BE2C (cell line): ENCODE measurements around the gene LSAMP.
"Not testable (repeated sequence)": the region's sequence is repeated elsewhere in the genome, so short reads cannot be mapped to it uniquely, and the experiment has no call there.

Experiments used
- DNase-seq: peaks from one replicate; pipeline ENCODE4 v3.0.0-alpha.2; 2020
- H3K27me3 ChIP-seq: fragments of 250-450 bp; sonication (Bioruptor Pico); 2 replicates; pipeline ENCODE4 v1.5.1; 2020; ENCODE audit warnings: mild to moderate bottlenecking
- H3K36me3 ChIP-seq: fragments of 250-450 bp; sonication (Bioruptor Pico); 2 replicates; pipeline ENCODE4 v1.5.1; 2020; ENCODE audit warnings: mild to moderate bottlenecking
- H3K4me1 ChIP-seq: fragments of 250-450 bp; sonication (Bioruptor Pico); 2 replicates; pipeline ENCODE4 v1.5.1; 2020
- H3K4me3 ChIP-seq: 2 replicates; pipeline ENCODE4 v1.5.1; 2011; ENCODE audit warnings: low read depth, low read length
- H3K9me3 ChIP-seq: fragments of 250-450 bp; sonication (Bioruptor Pico); 2 replicates; pipeline ENCODE4 v1.5.1; 2020
- TF ChIP-seq, protein P1 (sequence below): IDR thresholded peaks from 2 replicates; pipeline ENCODE4 v1.5.1; 2012; ENCODE audit warnings: mild to moderate bottlenecking, low read depth, low read length

Gene LSAMP

DNA sequence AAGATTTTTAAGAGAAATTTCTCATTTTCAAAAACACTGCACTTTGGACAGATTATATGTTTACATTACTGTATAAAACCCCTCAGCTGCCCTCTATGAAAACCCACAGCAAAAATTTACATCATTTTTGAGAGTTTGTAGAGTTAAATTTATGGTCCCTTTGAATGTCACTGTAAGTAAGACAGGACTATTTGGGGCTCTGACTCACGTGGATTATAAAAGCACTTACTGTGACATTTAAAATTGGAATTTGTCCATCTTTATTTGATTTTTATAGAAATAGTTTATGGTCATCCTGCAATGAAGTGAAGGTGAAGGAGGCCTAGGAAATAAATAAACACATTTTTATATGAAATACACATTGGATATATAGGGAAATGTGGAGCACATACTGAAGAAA is 672.3 kb downstream of the LSAMP start:
- H3K36me3 ChIP-seq = no peaks in the 10 kb centered on the region
- H3K4me3 ChIP-seq = no peak overlapping the region
- TF ChIP-seq, protein P1, sequence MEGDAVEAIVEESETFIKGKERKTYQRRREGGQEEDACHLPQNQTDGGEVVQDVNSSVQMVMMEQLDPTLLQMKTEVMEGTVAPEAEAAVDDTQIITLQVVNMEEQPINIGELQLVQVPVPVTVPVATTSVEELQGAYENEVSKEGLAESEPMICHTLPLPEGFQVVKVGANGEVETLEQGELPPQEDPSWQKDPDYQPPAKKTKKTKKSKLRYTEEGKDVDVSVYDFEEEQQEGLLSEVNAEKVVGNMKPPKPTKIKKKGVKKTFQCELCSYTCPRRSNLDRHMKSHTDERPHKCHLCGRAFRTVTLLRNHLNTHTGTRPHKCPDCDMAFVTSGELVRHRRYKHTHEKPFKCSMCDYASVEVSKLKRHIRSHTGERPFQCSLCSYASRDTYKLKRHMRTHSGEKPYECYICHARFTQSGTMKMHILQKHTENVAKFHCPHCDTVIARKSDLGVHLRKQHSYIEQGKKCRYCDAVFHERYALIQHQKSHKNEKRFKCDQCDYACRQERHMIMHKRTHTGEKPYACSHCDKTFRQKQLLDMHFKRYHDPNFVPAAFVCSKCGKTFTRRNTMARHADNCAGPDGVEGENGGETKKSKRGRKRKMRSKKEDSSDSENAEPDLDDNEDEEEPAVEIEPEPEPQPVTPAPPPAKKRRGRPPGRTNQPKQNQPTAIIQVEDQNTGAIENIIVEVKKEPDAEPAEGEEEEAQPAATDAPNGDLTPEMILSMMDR = no peak
- DNase-seq = no peak
- no peaks in the 10 kb centered on the region for H3K27me3 ChIP-seq
- H3K9me3 ChIP-seq = no peaks in the 10 kb centered on the region
- no peaks in the 10 kb centered on the region; the same call in 1 of the 2 replicates for H3K4me1 ChIP-seq

DNA sequence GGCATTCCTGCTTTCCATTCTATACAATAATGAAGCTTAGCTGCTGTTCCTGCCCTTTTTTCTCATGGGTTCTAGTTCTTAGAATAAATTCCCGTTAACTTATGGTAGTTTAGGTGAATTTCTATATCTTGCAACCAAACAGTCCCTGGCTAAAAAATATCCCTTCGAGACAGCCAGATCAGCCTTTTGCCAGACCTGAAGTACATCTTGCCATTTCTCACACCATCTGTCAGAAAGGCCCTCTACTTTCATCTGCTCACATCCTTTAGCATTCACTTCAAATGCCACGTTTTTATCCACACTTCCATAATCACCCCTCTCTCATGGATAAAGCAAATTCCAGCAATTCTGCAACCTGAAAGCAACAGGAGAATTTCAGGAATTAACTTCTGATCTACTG is 676.6 kb downstream of the LSAMP start:
- Histone ChIP-seq H3K4me3 (no peak overlapping the region), H3K36me3 (no peaks in the 10 kb centered on the region), H3K4me1 (0 out of 2 replicates have a peak, but pooled peaks cover 3% of the 10 kb centered on the region), H3K9me3 (no peaks in the 10 kb centered on the region), H3K27me3 (no peaks in the 10 kb centered on the region)
- no peak for DNase-seq
- TF ChIP-seq, protein P1 = no peak

DNA sequence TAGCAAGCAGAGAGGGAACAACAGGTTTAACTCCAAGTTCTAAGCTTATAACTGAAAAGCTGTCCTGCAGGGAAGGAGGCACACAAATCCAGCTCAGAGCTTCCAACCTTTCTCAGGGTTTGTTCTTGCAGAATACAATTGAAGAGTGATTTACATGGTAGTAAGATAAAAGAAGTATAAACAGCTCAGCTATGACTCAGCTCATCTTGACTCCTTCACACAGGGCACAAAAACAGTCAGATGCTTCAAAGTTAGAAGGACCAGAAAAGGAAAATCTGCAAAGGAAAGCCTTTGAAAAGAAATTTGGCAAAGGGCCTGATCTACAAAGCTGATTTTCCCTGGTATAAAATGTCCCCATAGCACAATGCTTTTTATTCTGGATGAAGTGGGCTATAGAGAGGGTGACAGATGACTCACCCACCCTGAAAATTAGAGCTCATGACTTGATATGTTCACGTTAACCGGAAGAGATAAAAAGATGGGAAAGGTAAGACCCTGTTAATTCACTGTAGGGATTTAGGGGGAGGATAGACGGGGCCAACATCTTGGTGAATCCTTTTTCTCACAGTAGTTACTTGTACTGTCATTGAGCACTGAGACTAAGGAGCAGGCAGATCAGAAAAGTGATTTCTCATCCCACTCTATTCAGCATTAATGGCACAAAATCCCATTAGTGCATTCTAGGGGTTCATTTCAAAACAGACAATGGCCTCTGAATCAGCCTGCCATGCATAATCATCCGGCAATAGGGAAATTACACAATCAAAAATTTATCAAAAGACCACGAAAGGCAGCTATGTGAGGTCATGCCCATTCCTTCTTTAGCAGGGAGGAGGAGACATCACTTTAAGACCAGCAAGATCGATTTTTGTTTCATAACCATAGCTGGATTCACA is 678.5 kb downstream of the LSAMP start:
- Histone ChIP-seq H3K27me3 (no peaks in the 10 kb centered on the region), H3K4me3 (no peak overlapping the region), H3K4me1 (0 out of 2 replicates have a peak, but pooled peaks cover 3% of the 10 kb centered on the region), H3K36me3 (no peaks in the 10 kb centered on the region), H3K9me3 (no peaks in the 10 kb centered on the region)
- TF ChIP-seq, protein P1 = no peak
- DNase-seq = no peak

DNA sequence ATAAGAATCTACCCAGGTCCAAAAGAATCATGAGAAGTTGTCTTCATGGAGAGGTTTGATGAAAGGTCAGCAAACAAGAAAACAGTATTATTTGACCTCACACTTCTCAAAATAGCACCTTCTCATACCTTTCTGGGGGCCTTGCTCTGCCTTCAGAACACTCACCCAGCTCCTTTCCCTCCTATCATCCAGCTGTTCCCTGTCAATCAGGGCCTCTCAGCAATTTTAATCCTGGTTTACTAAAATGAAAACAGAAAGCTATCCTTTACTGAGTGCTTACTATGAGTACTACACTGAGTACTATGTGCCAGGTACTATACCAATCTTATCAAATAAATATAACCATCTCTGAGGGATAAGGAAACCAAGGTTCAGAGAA is 683.4 kb downstream of the LSAMP start:
- Histone ChIP-seq H3K4me3 (no peak overlapping the region), H3K27me3 (no peaks in the 10 kb centered on the region), H3K4me1 (peaks cover 9% of the 10 kb centered on the region; the same call in 1 of the 2 replicates), H3K36me3 (no peaks in the 10 kb centered on the region), H3K9me3 (no peaks in the 10 kb centered on the region)
- no peak for DNase-seq
- TF ChIP-seq, protein P1 = no peak

DNA sequence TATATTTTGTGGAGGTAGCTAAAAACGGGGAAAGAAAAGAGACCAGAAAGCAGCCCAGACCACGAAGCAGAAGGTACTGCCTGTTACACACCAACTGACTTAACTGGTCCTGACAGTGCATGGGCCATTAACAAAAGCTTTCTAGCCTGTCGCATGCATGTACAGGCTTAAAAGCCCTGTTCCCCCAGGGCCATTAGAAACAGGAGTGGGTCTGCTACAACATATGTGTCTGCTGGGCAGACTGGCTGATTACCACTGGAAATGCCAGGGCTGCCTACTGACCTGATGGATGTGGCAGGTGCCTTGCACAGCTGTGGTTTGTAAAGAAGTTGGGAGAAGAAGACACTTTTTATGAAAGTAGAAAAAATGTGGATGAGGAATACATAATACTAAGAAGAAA is 684.6 kb downstream of the LSAMP start:
- TF ChIP-seq, protein P1 = no peak
- Histone ChIP-seq H3K4me3 (no peak overlapping the region), H3K9me3 (no peaks in the 10 kb centered on the region), H3K27me3 (no peaks in the 10 kb centered on the region), H3K36me3 (no peaks in the 10 kb centered on the region), H3K4me1 (peaks cover 9% of the 10 kb centered on the region; the same call in 1 of the 2 replicates)
- DNase-seq = peak; percentile 83

DNA sequence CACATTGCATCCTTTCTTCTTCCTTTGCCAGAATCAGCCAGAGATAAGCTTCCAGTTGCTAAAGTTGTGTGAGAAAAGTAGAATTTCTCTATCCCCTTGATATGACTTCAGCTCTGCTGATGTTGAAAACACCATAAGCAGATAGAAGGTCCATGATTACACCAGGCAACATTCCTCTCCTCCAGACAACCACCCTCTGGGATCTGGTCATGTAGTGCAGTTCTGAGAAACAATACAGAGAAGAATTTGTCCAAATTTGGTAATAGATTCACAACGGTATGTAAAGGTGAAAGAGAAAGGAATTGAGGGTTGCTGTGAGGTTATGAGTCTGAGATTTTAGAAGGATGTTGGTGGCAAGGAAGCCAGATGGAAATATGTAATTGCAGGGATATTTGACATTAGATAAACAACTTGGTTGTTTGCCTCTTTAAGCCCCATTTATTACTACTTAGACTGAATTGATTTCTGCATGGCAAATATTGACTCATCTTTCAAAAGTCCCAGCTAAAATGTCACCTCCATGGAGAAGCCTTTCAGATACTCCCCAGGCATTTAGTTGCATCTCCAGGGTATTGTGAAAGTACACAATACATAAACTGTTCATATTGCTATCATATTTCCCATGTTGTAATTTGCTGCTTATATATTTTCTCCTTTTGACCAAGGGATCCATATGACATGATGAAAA is 687.1 kb downstream of the LSAMP start:
- Histone ChIP-seq H3K27me3 (no peaks in the 10 kb centered on the region), H3K36me3 (no peaks in the 10 kb centered on the region), H3K4me3 (no peak overlapping the region), H3K9me3 (no peaks in the 10 kb centered on the region), H3K4me1 (peaks cover 6% of the 10 kb centered on the region; the same call in 1 of the 2 replicates)
- TF ChIP-seq, protein P1 = no peak
- no peak for DNase-seq

DNA sequence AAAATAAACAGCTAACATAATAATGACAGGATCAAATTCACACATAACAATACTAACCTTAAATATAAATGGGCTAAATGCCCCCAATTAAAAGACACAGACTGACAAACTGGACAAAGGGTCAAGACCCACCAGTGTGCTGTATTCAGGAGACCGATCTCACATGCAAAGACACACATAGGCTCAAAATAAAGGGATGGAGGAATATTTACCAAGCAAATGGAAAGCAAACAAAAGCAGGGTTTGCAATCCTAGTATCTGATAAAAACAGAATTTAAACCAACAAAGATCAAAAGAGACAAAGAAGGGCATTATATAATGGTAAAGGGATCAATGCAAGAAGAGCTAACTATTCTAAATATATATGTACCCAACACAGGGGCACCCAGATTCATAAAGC is 692.3 kb downstream of the LSAMP start:
- H3K27me3 ChIP-seq, H3K36me3 ChIP-seq, H3K4me1 ChIP-seq, DNase-seq, H3K9me3 ChIP-seq, H3K4me3 ChIP-seq: not testable (repeated sequence)
